HG03139 (cell line): ENCODE results near the gene SYT11.

Source experiments
- ATAC-seq: cut with Tn5 transposase; IDR thresholded peaks from one replicate; pipeline ENCODE4 v1.9.1; 2021; ENCODE audit not compliant: unreplicated experiment

Gene SYT11

GRCh38 chr1:155934097-155934935 is 74.9 kb downstream of the SYT11 start, which contains the start of gene KHDC4:
TSS of gene KHDC4 (minus strand) at chr1:155934413. CDS start at chr1:155934373, 40 bp downstream.
- peak; percentile 90 for ATAC-seq
